SK-N-DZ (cell line): ENCODE results near the gene FGF4.

Experiments
- DNase-seq: peaks from one replicate; pipeline ENCODE4 v3.0.0-alpha.2; 2015; ENCODE audit warnings: low spot score

The FGF4 gene

DNA sequence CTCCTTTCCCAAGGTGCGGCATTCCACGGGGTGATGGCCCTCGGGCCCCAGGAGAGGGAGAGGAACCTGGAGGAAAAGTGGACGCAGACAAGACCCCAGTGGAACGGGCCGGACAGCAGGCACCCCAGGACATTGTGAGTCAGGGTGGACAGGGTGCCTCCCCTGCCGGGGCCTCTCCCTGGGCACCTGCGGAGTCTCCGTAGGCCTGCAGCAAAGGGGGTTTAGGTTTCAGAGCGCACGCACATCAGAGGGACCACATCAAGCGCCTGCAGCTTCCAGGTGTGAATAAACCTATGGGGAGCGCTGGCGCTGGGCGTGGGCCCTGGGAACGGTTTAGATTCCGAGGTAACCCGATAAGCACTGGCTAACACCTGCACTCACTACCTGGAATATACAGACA lies 48.7 kb downstream of the FGF4 start:
- no peak for DNase-seq

DNA sequence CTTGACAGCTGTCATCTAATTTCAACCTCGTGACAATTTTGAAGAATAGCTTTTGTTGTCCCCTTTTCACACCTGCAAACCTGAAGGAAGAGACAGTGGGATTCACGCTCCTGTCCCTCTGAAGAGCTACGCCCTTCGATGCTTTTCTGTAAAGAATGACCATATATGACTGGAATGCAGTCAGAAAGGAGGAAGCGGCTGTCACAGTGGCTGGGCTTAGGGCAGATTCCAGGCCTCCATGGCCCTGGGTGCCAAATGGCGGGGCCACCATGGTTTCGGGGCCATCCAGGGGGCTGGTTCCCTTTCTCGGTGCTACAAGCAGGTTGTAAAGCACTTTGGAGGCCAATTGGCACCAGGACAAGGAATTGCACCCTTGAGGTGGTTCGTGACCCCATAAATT lies 49.1 kb downstream of the FGF4 start:
- no peak for DNase-seq

DNA sequence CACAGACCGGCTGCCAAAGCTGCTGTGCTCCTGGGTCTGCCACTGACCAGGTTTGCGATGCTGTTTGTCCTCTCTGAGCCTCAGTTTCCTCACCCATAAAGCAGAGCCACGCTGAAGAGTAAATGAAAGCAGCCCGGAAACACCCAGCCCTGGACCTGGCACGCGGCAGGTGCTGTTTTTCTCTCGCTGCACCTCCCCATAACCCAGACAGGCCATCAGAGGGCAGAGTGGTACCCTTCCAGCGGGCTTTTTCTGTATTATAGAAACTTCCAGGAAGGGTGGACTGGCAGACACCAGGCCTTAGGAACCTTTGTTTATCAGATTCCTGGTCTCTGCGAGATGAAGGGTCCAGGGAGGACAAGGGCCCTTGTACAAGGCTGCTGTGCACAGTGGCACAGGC lies 53.4 kb downstream of the FGF4 start:
- DNase-seq = no peak

DNA sequence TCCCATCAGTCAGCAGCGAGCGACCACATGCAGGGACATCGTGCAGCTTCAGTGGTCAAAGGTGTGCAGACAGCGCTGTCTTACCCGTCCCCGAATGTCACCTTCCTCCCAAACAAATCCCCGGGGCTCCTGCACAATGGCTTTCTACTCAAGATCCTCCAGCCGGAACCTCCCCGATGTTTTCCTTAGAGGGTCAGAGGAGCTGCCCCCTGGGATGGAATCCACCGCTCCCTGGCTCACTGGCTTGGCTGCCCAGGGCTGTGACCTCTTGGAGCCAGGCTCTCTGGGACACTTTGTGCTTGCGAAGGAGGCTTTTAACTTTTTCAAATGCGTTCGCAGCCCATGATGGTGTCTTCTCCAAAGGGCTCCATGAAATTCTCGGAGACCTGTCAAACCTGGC lies 54.0 kb downstream of the FGF4 start:
- DNase-seq = no peak
